Measurements from ENCODE around the gene SHTN1.

The SHTN1 gene

DNA sequence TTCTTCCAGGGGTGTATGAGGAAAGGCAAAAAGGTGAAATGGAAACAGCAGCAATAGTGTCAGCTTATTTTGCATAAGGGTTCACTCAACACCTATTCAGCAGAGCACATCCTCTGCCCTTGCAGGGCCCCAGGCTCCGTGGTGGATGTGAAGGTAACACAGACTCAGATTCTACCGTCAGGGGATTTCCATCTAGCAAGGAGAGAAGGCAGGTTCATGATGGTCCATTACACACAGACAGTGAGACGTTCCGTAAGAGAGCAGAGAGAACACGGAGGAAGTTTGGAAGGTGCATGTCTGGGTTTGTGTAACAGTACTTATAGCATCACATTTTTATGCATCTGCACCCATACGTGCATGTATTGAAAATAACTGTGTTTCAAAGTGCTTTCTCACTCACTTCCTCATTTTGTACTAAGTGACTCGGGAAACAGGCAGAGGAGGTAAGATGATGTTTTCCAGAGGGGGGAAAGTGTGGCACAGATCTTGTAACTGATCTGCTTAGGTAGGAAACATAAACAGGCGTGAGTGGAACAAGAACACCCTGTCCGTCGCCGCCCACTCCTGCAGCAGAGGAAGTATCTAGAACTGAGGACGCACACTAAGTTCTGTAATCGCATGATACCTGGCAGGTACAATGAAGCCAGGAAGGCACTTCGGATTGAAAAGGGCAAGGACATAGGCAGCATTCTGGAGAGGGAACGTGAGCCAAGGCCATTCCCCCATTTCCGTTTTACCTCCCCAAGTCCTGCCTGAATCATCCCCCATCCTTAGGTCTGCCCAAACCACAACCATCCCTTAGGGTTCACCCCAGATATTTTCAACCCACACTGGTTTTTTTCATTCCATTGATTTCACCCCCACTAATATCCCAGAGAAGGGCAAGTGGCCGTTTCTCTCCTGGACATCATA, 156.7 kb downstream of the SHTN1 start:
- DNase-seq (ENCODE audit: insufficient read length, low spot score): no peak
- TF ChIP-seq, protein P1, sequence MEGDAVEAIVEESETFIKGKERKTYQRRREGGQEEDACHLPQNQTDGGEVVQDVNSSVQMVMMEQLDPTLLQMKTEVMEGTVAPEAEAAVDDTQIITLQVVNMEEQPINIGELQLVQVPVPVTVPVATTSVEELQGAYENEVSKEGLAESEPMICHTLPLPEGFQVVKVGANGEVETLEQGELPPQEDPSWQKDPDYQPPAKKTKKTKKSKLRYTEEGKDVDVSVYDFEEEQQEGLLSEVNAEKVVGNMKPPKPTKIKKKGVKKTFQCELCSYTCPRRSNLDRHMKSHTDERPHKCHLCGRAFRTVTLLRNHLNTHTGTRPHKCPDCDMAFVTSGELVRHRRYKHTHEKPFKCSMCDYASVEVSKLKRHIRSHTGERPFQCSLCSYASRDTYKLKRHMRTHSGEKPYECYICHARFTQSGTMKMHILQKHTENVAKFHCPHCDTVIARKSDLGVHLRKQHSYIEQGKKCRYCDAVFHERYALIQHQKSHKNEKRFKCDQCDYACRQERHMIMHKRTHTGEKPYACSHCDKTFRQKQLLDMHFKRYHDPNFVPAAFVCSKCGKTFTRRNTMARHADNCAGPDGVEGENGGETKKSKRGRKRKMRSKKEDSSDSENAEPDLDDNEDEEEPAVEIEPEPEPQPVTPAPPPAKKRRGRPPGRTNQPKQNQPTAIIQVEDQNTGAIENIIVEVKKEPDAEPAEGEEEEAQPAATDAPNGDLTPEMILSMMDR (IDR thresholded peaks at IDR 0.05; ENCODE audit: insufficient read depth, missing control alignments): no peak
- FAIRE-seq: no peak

DNA sequence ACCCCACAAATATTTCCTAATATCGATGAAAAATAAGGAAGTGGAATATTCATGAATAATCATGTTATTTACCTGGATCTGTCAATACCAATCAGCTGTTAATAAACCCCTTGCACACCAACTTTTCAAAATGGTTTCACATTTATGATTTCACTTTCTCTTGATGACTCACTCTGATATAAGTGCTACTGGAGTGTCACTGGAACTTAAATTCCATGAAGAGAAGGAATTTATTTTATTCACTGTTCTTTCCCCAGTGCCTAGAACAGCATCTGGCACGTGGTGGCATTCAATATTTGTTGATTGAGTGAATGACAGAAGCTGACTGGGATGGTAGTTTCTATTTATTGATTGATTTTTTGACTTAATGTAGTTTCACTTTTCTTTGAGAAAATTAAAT, 159.2 kb downstream of the SHTN1 start:
- no peak for FAIRE-seq
- TF ChIP-seq, protein P1 (IDR thresholded peaks at IDR 0.05; ENCODE audit: insufficient read depth, missing control alignments): no peak
- no peak for DNase-seq (ENCODE audit: insufficient read length, low spot score)

DNA sequence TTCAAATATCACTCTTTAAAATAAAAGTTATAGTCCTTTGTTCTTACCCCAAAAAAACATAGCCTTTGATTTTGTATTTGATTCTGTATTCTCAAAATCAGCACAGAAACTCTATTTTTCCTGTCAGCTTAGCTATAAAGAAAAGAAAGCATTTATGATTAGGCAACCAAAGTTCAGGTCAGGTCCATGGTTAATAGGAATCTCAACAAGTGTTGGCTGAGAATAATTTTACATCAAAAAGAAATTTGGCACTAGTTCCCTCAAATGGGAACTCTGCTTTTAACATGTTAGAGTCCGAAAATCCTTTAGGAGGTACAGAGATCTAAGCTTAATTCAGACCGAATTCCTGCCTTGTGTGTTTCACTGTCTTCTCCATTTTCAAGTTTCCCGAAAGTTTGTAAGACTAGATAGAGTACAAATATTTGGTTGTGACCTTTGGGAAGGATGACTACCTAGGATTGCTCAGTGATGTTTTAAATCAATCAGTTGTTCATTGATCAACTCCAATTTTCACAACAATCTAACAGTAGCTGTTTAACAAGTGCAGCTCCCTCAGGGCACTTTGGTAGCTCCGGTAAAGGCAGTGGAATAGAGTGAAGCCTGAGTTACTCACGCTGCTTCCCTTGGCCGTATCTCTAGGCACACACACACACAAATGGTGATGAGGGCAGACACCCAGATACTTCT, 164.5 kb downstream of the SHTN1 start:
- TF ChIP-seq, protein P1 (IDR thresholded peaks at IDR 0.05; ENCODE audit: insufficient read depth, missing control alignments): no peak
- no peak for FAIRE-seq

DNA sequence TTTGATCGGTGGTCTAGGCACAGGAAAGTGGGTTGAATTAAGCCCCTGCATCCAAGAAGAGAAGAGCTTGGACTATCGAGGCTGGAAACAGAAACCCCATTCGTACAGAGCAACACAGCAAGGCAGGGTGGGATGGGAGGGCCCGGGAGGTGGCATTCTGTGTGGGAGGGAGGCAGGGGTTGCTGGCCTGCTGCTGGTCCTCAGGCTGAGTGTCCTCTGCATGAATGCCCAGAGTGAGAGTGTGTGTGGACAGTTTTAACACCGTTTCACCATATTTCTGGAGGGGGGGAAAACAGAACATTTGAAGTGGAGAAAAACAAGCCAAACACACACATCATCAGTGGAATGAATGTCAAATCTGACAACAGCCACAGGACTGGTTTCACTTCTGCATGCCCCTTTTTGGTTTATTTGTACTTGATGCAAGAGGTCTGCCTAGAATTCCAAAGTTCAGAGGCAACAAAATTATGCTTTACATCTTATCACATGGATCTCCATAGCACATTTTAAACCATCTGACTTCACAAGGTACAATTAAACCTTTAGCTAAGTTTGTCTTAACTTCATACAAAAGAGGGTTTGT, 166.8 kb downstream of the SHTN1 start:
- FAIRE-seq (no peak), DNase-seq (ENCODE audit: insufficient read length, low spot score) (no peak)
- TF ChIP-seq, protein P1 (IDR thresholded peaks at IDR 0.05; ENCODE audit: insufficient read depth, missing control alignments): no peak

More for the DNA sequence above, 164.5 kb downstream of the SHTN1 start:
- DNase-seq (ENCODE audit: insufficient read length, low spot score): no peak

DNA sequence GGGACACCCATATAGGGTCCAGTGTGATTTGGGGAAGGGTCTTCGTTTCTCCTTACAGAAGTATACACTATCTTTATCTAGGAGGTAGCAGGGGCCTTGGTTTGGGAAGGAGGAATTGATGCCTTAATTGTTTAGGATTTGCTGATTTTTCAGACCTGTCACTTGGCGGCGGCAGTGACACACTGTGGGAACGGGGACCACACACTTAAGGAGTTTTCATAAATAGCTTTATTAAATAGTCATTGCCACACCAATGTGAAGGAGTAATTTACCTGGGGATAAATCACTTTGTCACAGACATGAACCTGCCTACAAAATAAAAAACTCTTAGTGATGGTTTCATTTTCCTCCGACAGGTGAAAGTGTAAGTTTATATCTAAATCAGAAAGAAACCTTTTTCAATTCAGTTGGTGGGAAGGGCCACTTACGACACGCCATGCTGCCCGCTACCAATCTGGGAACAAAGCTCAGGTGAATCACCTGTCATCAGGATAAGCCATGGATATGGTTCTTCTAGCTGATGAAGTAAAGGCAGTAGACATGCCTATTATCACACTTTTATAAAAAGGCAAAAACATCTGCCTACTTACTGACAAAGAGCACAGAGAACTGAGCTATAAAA, 168.0 kb downstream of the SHTN1 start:
- FAIRE-seq (no peak), DNase-seq (ENCODE audit: insufficient read length, low spot score) (no peak)
- TF ChIP-seq, protein P1 (IDR thresholded peaks at IDR 0.05; ENCODE audit: insufficient read depth, missing control alignments): peak; percentile 97

DNA sequence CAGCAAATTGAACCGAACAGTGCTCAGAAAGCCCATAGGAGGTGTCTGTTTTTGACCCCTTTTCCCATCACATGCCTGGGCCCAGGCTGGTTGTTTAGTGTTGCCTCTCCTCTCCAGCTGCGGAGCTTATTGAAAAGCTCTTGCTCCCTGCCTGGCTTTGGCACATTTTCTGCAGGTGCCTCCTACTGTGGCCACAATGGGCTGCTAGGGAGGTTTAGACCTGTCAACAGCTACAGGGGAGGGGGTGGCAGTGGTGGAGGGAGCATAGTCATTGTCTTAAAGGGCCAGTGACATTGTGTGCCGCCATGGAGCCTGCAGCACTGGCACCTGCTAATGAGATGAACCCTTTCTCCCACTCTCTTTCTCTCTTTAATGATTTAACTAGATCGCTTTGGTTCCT, 168.9 kb downstream of the SHTN1 start:
- FAIRE-seq (no peak), DNase-seq (ENCODE audit: insufficient read length, low spot score) (no peak)
- TF ChIP-seq, protein P1 (IDR thresholded peaks at IDR 0.05; ENCODE audit: insufficient read depth, missing control alignments): no peak
